Measurements from ENCODE around the gene AKAP8L. TPM values are rescaled to one million over a fixed set of nuclear protein-coding genes. Genes with fewer than 3 reads are reported as not detected.
A peak's percentile ranks its signal among the peaks of the same experiment; 100 is the strongest.

AKAP8L gene
- total RNA-seq, 2 donors from 2014 or later: 147 to 196 TPM

- H3K4me1 ChIP-seq: no peaks in the 10 kb centered on the region
- no peak for TF ChIP-seq POLR2A (IDR thresholded peaks at IDR 0.05)
- no peak for TF ChIP-seq CTCF (IDR thresholded peaks at IDR 0.05)
- peak overlapping the region in 1 of 2 donors; percentile 6 for H3K4me3 ChIP-seq
- peak overlapping the region in 2 of 4 donors; percentile 12 to 41 for H3K27ac ChIP-seq
- H3K36me3 ChIP-seq (replicated peaks in 1 of 2; ENCODE audit: insufficient read depth in 1 of 2, low read depth in 2 of 2): no peaks in the 10 kb centered on the region
- intact Hi-C loops (cut with DNase I): no loop called here
- H3K9me3 ChIP-seq: no peaks in the 10 kb centered on the region
- DNase-seq (no peak), ATAC-seq (no peak)
- H3K27me3 ChIP-seq: peaks cover 0 to 9% of the 10 kb centered on the region in 2 donors
- 32% methylated on average over 17 of the region's 25 CpGs; no CpG with 5 or more reads in 1 of the 2 donors for WGBS, 2 donors
These were observed 45.1 kb upstream of the AKAP8L start for GRCh38 chr19:15463861-15464371.

- ATAC-seq (no peak), DNase-seq (no peak)
- 54 to 81% methylated on average over 2 of the region's 2 CpGs for WGBS, 2 donors
- Histone ChIP-seq H3K9me3 (no peaks in the 10 kb centered on the region), H3K4me3 (no peak overlapping the region), H3K27ac (no peak overlapping the region), H3K36me3 (replicated peaks in 1 of 2; ENCODE audit: insufficient read depth in 1 of 2, low read depth in 2 of 2) (no peaks in the 10 kb centered on the region), H3K4me1 (peaks cover 14% of the 10 kb centered on the region), H3K27me3 (peaks cover 0 to 19% of the 10 kb centered on the region in 2 donors)
- TF ChIP-seq CTCF (IDR thresholded peaks at IDR 0.05) (no peak), POLR2A (IDR thresholded peaks at IDR 0.05) (no peak)
- intact Hi-C loops (cut with DNase I): no loop called here
These were observed 42.9 kb upstream of the AKAP8L start for GRCh38 chr19:15461694-15462093.

- no peaks in the 10 kb centered on the region for H3K36me3 ChIP-seq (replicated peaks in 1 of 2; ENCODE audit: insufficient read depth in 1 of 2, low read depth in 2 of 2)
- peaks cover 0 to 18% of the 10 kb centered on the region in 2 donors for H3K27me3 ChIP-seq
These were observed 39.1 kb upstream of the AKAP8L start for GRCh38 chr19:15457701-15458484.

GRCh38 chr19:15456871-15457700, 38.3 kb upstream of the AKAP8L start:
- peaks cover 0 to 18% of the 10 kb centered on the region in 2 donors for H3K27me3 ChIP-seq
- ATAC-seq (no peak), DNase-seq (peak in 2 of 4 donors; percentile 48 to 60)
- no peak overlapping the region for H3K27ac ChIP-seq
- no peaks in the 10 kb centered on the region for H3K9me3 ChIP-seq
- peaks cover 40% of the 10 kb centered on the region for H3K4me1 ChIP-seq
- H3K4me3 ChIP-seq: no peak overlapping the region
- no peaks in the 10 kb centered on the region for H3K36me3 ChIP-seq (replicated peaks in 1 of 2; ENCODE audit: insufficient read depth in 1 of 2, low read depth in 2 of 2)
- intact Hi-C loops (cut with DNase I): loop anchor here (10.0 kb wide), 1 partner anchor 98 kb away; no protein-coding TSS in a partner anchor
- TF ChIP-seq POLR2A (IDR thresholded peaks at IDR 0.05): no peak
- TF ChIP-seq CTCF (IDR thresholded peaks at IDR 0.05): no peak
- 5 to 14% methylated on average over 11 to 54 of the region's 86 CpGs for WGBS, 2 donors

More at GRCh38 chr19:15457701-15458484, 39.1 kb upstream of the AKAP8L start:
- ATAC-seq: no peak
- WGBS, 2 donors: 17 to 26% methylated on average over 19 to 54 of the region's 54 CpGs
- peaks cover 35% of the 10 kb centered on the region for H3K4me1 ChIP-seq
- DNase-seq: no peak
- TF ChIP-seq POLR2A (IDR thresholded peaks at IDR 0.05) (no peak), CTCF (IDR thresholded peaks at IDR 0.05) (no peak)
- H3K9me3 ChIP-seq: no peaks in the 10 kb centered on the region
- H3K27ac ChIP-seq: no peak overlapping the region
- intact Hi-C loops (cut with DNase I): loop anchor here (10.0 kb wide), 1 partner anchor 97 kb away; no protein-coding TSS in a partner anchor
- H3K4me3 ChIP-seq: no peak overlapping the region
